ENCODE measurements around the gene PBRM1.

- TF ChIP-seq POLR2A (IDR thresholded peaks at IDR 0.05) (no peak), CTCF (IDR thresholded peaks at IDR 0.05) (no peak), EP300 (IDR thresholded peaks at IDR 0.05) (no peak), POLR2AphosphoS5 (IDR thresholded peaks at IDR 0.05) (peak in 2 of 3 donors; percentile 36 to 56)
Measured at GRCh38 chr3:52688266-52688665, 2.6 kb upstream of the PBRM1 start.

Data from stomach (tissue), 4 donors.